ENCODE results near the gene CCK. TPM values are rescaled to one million over a fixed set of nuclear protein-coding genes. Genes with fewer than 3 reads are reported as not detected.
"Not testable (repeated sequence)": the region's sequence is repeated elsewhere in the genome, so short reads cannot be mapped to it uniquely, and the experiment has no call there.

Gene CCK
- total and polyA plus RNA-seq, 5 experiments from 2014 or later: not detected

GRCh38 chr3:42288385-42288784, 22.4 kb upstream of the CCK start:
- H3K4me3 Mint-ChIP-seq: no peak overlapping the region
- H3K36me3 Mint-ChIP-seq: no peaks in the 10 kb centered on the region
- H3K27ac Mint-ChIP-seq: peak overlapping the region in 1 of 10 donors; percentile 67
- DNase-seq: no peak
- peaks cover 0 to 7% (median 4%) of the 10 kb centered on the region in 4 donors for H3K4me1 Mint-ChIP-seq
- H3K9me3 Mint-ChIP-seq: peaks cover 0 to 6% (median 0%) of the 10 kb centered on the region in 9 donors
- POLR2A ChIA-PET: no interaction called here
- peaks cover 0 to 2% (median 0%) of the 10 kb centered on the region in 5 donors for H3K27me3 Mint-ChIP-seq
- no peak for ATAC-seq

DNA sequence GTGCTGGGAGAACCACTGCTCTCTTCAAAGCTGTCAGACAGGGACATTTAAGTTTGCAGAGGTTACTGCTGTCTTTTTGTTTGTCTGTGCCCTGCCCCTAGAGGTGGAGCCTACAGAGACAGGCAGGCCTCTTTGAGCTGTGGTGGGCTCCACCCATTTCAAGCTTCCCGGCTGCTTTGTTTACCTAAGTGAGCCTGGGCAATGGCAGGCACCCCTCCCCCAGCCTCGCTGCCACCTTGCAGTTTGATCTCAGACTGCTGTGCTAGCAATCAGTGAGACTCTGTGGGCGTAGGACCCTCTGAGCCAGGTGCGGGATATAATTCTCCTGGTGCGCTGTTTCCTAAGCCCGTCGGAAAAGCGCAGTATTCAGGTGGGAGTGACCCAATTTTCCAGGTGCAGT, 21.4 kb upstream of the CCK start:
- POLR2A ChIA-PET, H3K27ac Mint-ChIP-seq, H3K9me3 Mint-ChIP-seq, H3K4me1 Mint-ChIP-seq, H3K4me3 Mint-ChIP-seq, ATAC-seq, DNase-seq, H3K27me3 Mint-ChIP-seq, H3K36me3 Mint-ChIP-seq: not testable (repeated sequence)

GRCh38 chr3:42277676-42278075, 11.7 kb upstream of the CCK start:
- Mint-ChIP-seq H3K27me3 (no peaks in the 10 kb centered on the region), H3K27ac (no peak overlapping the region), H3K9me3 (peaks cover 5 to 33% (median 27%) of the 10 kb centered on the region in 9 donors), H3K36me3 (peaks cover 0 to 24% (median 12%) of the 10 kb centered on the region in 3 donors), H3K4me3 (no peak overlapping the region), H3K4me1 (peaks cover 0 to 4% (median 1%) of the 10 kb centered on the region in 4 donors)
- DNase-seq (no peak), ATAC-seq (no peak)
- POLR2A ChIA-PET: interaction anchor here (0.5 kb wide), 1 partner anchor 33 kb away, joined by 3 read pairs; no protein-coding TSS in a partner anchor

DNA sequence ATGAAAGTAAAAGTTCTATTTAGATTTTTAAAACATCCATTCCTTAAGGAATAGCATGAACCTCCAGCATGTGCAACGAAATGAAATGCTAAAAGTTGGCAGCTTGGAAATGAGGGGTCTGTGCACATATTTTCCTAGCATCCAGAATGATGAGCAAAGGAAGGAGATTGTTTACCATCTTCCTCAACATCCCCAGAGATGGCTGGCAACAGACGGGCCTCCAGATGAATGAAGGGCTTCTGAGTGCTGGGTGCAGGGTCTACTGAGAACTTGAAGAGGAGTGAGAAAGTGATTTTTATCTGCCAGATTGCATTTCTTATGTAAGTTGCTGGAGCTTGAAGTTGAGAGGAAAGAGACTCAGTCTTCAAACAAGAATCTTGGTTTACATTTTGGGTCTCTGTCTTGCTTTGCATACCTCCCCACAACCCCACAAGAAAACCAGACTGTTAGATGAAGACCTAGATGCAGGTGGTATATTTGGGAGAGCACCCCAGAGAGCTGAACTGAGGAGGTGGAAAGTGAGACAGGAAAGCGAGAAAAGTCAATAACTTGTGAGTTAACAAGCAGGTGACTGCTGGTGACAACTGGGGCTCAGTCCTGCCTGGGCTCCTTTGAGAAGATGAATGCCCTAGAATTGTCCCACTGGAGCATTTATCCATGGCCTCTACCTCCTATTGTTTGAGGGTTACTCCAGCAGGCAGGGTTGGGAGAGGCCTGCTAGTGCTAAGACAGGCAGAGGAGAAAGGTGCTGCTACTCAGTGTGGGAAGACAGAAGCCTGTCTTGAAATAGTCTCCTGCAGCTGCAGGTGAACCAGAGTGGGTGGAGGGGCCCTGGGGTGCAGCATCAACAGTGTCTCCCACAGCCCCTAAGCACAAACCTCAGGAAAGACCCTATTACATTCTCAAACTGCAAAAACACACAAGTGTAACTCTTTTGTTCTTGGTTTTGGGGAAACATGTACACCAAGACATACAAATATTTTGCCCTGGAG, 10.5 kb upstream of the CCK start:
- ATAC-seq (no peak), DNase-seq (no peak)
- Mint-ChIP-seq H3K27me3 (no peaks in the 10 kb centered on the region), H3K4me3 (no peak overlapping the region), H3K4me1 (peaks cover 0 to 4% (median 1%) of the 10 kb centered on the region in 4 donors), H3K36me3 (peaks cover 0 to 32% (median 12%) of the 10 kb centered on the region in 3 donors), H3K9me3 (peaks cover 5 to 38% (median 26%) of the 10 kb centered on the region in 9 donors), H3K27ac (peak overlapping the region in 6 of 10 donors; percentile 2 to 64 (median 38))
- POLR2A ChIA-PET: no interaction called here

DNA sequence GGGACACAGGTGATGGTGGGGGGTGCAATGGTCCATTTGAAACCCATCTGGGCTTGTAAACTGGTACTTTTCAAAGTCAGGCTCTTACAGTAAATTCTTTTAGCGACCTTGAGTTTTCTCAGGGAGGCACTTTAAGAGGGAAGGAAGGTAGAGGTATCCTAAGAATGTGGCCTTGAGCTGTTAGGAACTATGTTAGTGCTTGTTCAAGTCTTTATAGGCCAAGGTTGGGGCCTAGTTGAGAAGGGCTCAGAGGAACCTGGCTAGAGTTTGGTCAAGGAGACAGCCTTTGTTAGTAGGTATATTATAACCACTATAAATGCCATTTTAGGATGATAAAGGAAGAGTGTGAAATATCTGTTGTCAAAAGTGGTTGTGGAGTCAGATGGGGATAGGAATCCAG, 9.2 kb upstream of the CCK start:
- no peak overlapping the region for H3K4me3 Mint-ChIP-seq
- DNase-seq (no peak), ATAC-seq (no peak)
- POLR2A ChIA-PET: no interaction called here
- peaks cover 5 to 36% (median 24%) of the 10 kb centered on the region in 9 donors for H3K9me3 Mint-ChIP-seq
- peaks cover 0 to 4% (median 1%) of the 10 kb centered on the region in 4 donors for H3K4me1 Mint-ChIP-seq
- peak overlapping the region in 1 of 10 donors; percentile 73 for H3K27ac Mint-ChIP-seq
- peaks cover 0 to 31% (median 8%) of the 10 kb centered on the region in 3 donors for H3K36me3 Mint-ChIP-seq
- peaks cover 0 to 5% (median 0%) of the 10 kb centered on the region in 5 donors for H3K27me3 Mint-ChIP-seq

- peaks cover 0 to 4% (median 1%) of the 10 kb centered on the region in 4 donors for H3K4me1 Mint-ChIP-seq
- ATAC-seq: no peak
- peaks cover 4 to 29% (median 15%) of the 10 kb centered on the region in 9 donors for H3K9me3 Mint-ChIP-seq
- no peak overlapping the region for H3K27ac Mint-ChIP-seq
- H3K36me3 Mint-ChIP-seq: peaks cover 0 to 24% (median 3%) of the 10 kb centered on the region in 3 donors
- DNase-seq: no peak
- H3K4me3 Mint-ChIP-seq: no peak overlapping the region
- H3K27me3 Mint-ChIP-seq: peaks cover 0 to 11% (median 0%) of the 10 kb centered on the region in 5 donors
- POLR2A ChIA-PET: no interaction called here
Observed at GRCh38 chr3:42274266-42274665, 8.3 kb upstream of the CCK start.

DNA sequence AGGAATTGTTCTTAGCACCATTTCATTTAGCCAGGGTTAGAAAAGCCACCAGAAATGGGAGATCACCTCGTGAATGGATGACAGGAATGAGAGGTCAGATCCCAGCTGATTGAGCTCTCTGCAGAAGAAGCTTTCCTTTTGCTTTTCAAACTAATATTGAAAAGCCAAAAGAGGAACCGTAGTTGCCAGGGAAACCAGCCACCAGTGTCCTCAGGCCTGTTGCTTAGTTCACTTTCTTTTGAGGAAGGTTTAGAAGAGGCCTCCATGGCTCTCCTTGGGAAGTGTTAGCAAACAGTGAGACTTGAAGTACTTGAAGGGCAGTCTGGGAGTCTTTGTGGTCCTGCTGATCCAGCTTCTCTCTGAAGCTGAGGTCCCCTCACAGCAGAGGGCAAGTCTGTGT, 7.4 kb upstream of the CCK start:
- peaks cover 0 to 18% (median 0%) of the 10 kb centered on the region in 3 donors for H3K36me3 Mint-ChIP-seq
- ATAC-seq (no peak), DNase-seq (no peak)
- H3K27me3 Mint-ChIP-seq: peaks cover 0 to 20% (median 0%) of the 10 kb centered on the region in 5 donors
- peaks cover 0 to 24% (median 12%) of the 10 kb centered on the region in 9 donors for H3K9me3 Mint-ChIP-seq
- no peak overlapping the region for H3K27ac Mint-ChIP-seq
- POLR2A ChIA-PET: interaction anchor here (1.1 kb wide), 1 partner anchor 72 kb away, joined by 3 read pairs; no protein-coding TSS in a partner anchor
- H3K4me1 Mint-ChIP-seq: peaks cover 0 to 9% (median 1%) of the 10 kb centered on the region in 4 donors
- no peak overlapping the region for H3K4me3 Mint-ChIP-seq

DNA sequence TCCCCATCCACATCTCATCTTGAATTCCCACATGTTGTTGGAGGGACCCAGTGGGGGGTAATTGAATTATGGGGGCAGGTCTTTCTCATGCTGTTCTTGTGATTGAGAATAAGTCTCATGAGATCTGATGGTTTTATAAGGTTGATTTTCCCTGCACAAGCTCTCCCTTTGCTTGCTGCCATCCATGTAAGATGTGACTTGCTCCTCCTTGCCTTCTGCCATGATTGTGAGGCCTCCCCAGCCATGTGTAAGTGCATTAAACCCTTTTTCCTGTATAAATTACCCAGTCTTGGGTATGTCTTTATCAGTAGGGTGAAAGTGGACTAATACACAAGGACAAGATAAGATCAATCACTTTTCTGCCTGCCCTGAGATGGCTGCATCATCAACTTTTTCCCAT, 5.8 kb upstream of the CCK start:
- no peak for ATAC-seq
- Mint-ChIP-seq H3K4me3 (no peak overlapping the region), H3K36me3 (peaks cover 0 to 18% (median under 1%) of the 10 kb centered on the region in 3 donors), H3K4me1 (peaks cover 0 to 9% (median 1%) of the 10 kb centered on the region in 4 donors), H3K27ac (no peak overlapping the region), H3K27me3 (peaks cover 2 to 30% (median 15%) of the 10 kb centered on the region in 5 donors), H3K9me3 (peaks cover 0 to 24% (median 9%) of the 10 kb centered on the region in 9 donors)
- POLR2A ChIA-PET: no interaction called here
- no peak for DNase-seq

DNA sequence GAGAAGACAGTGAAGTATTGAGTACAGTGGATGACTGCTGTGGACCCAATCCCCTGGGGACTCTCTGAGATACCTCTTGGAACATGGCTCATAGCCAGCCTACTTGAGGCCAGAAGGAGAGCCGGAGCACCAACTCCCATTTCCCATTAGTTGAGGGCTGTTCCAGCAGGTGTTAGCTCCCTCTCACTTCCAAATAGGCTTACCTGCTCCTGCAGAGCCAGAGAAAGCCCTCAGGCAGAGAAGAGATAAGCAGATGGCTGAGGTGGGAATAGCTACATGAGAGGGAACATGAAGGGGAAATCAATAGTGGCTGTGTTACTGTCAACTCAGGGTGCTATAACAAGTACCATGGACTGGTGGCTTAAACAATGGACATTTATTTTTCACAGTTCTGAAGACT, 4.6 kb upstream of the CCK start:
- H3K4me1 Mint-ChIP-seq: peaks cover 0 to 9% (median 4%) of the 10 kb centered on the region in 4 donors
- DNase-seq: no peak
- peaks cover 2 to 42% (median 21%) of the 10 kb centered on the region in 5 donors for H3K27me3 Mint-ChIP-seq
- peaks cover 0 to 18% (median 2%) of the 10 kb centered on the region in 3 donors for H3K36me3 Mint-ChIP-seq
- H3K9me3 Mint-ChIP-seq: peaks cover 0 to 24% (median 9%) of the 10 kb centered on the region in 9 donors
- no peak overlapping the region for H3K27ac Mint-ChIP-seq
- ATAC-seq: no peak
- POLR2A ChIA-PET: no interaction called here
- H3K4me3 Mint-ChIP-seq: no peak overlapping the region

GRCh38 chr3:42269647-42270046, 3.7 kb upstream of the CCK start:
- DNase-seq: no peak
- ATAC-seq: no peak
- Mint-ChIP-seq H3K27ac (no peak overlapping the region), H3K36me3 (peaks cover 0 to 18% (median 2%) of the 10 kb centered on the region in 3 donors), H3K4me1 (peaks cover 1 to 12% (median 9%) of the 10 kb centered on the region in 4 donors), H3K27me3 (peaks cover 2 to 49% (median 28%) of the 10 kb centered on the region in 5 donors), H3K9me3 (peaks cover 0 to 24% (median 9%) of the 10 kb centered on the region in 9 donors), H3K4me3 (no peak overlapping the region)
- POLR2A ChIA-PET: no interaction called here

GRCh38 chr3:42267878-42268277, 1.9 kb upstream of the CCK start:
- ATAC-seq (no peak), DNase-seq (no peak)
- Mint-ChIP-seq H3K9me3 (peaks cover 0 to 24% (median 9%) of the 10 kb centered on the region in 9 donors), H3K36me3 (peaks cover 0 to 18% (median 2%) of the 10 kb centered on the region in 3 donors), H3K27me3 (peaks cover 11 to 67% (median 39%) of the 10 kb centered on the region in 5 donors), H3K27ac (peak overlapping the region in 1 of 10 donors; percentile 6), H3K4me1 (peaks cover 13 to 22% (median 19%) of the 10 kb centered on the region in 4 donors), H3K4me3 (no peak overlapping the region)
- POLR2A ChIA-PET: no interaction called here

DNA sequence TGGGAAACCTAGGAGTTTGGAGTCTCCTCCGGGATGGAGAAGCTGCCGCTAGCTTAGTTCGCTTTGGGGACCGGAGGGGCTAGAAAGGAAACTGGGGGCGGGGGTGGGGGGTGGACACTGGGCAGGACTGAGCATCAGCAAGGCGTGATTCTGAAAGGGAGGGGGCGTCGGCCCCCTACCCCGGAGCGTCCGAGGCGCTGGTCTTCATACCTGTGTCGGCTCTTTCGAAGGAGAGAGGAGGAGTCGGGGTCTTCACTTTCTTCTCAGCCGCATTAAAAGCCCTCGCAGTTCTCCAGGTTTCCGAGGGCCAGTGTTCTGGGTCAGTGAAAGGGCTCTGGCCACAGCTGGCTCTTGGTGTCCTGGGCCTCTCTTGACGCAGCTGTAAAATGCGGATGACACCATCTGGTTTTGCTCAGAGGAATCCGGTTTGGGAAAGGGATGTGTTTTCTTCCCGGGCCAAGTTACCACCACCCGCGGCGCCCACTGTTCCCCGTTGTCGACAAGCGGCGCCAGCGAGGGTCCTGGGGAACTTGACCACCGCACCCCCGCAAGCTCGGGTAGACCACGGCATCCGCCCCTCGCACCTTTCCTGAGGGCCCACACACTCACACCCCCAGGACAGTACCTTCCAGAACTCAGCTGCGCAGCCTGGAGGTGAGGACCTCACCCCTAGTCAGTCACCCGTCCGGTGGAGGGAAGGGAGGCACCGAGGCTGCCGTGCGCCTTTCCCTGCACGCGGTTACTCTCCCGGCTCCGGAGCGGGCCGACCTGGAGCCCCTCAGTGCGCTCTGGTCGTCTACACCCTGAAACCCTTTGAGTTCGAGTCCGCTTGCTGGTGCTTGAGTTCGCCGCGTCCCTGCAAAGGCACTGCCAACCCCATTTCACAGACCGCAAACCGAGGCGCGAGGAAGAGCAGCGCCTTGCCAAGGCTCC, 660 bp downstream of the CCK start:
- peaks cover 22 to 91% (median 56%) of the 10 kb centered on the region in 5 donors for H3K27me3 Mint-ChIP-seq
- POLR2A ChIA-PET: interaction anchor here (1.1 kb wide), 1 partner anchor 123 kb away, joined by 3 read pairs; no protein-coding TSS in a partner anchor
- peaks cover 0 to 4% (median 1%) of the 10 kb centered on the region in 9 donors for H3K9me3 Mint-ChIP-seq
- H3K36me3 Mint-ChIP-seq: peaks cover 0 to 3% (median 2%) of the 10 kb centered on the region in 3 donors
- DNase-seq: no peak
- no peak overlapping the region for H3K27ac Mint-ChIP-seq
- peak in 1 of 2 donors; percentile 24 for ATAC-seq
- peaks cover 13 to 23% (median 20%) of the 10 kb centered on the region in 4 donors for H3K4me1 Mint-ChIP-seq
- peak overlapping the region in 6 of 10 donors; percentile 3 to 84 (median 60) for H3K4me3 Mint-ChIP-seq

Data from naive thymus-derived CD8-positive, alpha-beta T cell (primary cell).